Stimulated activated CD4-positive, alpha-beta T cell treated with anti-CD3 and anti-CD28 coated beads, Interleukin-4, amount 100 ng/mL, for 1 hour (primary cell): ENCODE data around the gene GGTA1.
"Not testable (repeated sequence)": the region's sequence is repeated elsewhere in the genome, so short reads cannot be mapped to it uniquely, and the experiment has no call there.

Experiments
- DNase-seq: peaks from one replicate; pipeline ENCODE4 v3.0.0-alpha.2; 2020

GGTA1 gene

GRCh38 chr9:121455527-121456239 lies 44.0 kb downstream of the GGTA1 start:
- DNase-seq, result no peak

- no peak for DNase-seq
Observed at GRCh38 chr9:121454972-121455371, 44.7 kb downstream of the GGTA1 start.

- no peak for DNase-seq
Observed at GRCh38 chr9:121453232-121453892, 46.3 kb downstream of the GGTA1 start.

GRCh38 chr9:121452085-121452484 lies 47.6 kb downstream of the GGTA1 start:
- no peak for DNase-seq

- no peak for DNase-seq
Observed at GRCh38 chr9:121451586-121451985, 48.1 kb downstream of the GGTA1 start.

- no peak for DNase-seq
Observed at GRCh38 chr9:121450241-121450640, 49.4 kb downstream of the GGTA1 start.

GRCh38 chr9:121449786-121450185 lies 49.9 kb downstream of the GGTA1 start:
- no peak for DNase-seq

GRCh38 chr9:121447321-121447834 lies 52.3 kb downstream of the GGTA1 start:
- DNase-seq, result no peak

GRCh38 chr9:121445986-121446385 lies 53.7 kb downstream of the GGTA1 start:
- DNase-seq, result no peak

GRCh38 chr9:121443981-121444380 lies 55.7 kb downstream of the GGTA1 start:
- DNase-seq, result no peak

- DNase-seq, result no peak
Observed at GRCh38 chr9:121441165-121441564, 58.5 kb downstream of the GGTA1 start.

- no peak for DNase-seq
Observed at GRCh38 chr9:121439711-121440664, 59.7 kb downstream of the GGTA1 start.

GRCh38 chr9:121439016-121439415 lies 60.6 kb downstream of the GGTA1 start:
- DNase-seq, result no peak

- no peak for DNase-seq
Observed at GRCh38 chr9:121437891-121438290, 61.8 kb downstream of the GGTA1 start.

GRCh38 chr9:121437046-121437445 lies 62.6 kb downstream of the GGTA1 start:
- DNase-seq, result not testable (repeated sequence)

GRCh38 chr9:121434969-121435368 lies 64.7 kb downstream of the GGTA1 start:
- DNase-seq, result no peak

GRCh38 chr9:121427899-121428298 lies 71.7 kb downstream of the GGTA1 start:
- no peak for DNase-seq

- no peak for DNase-seq
Observed at GRCh38 chr9:121424024-121424432, 75.6 kb downstream of the GGTA1 start.

GRCh38 chr9:121411993-121412392 lies 87.7 kb downstream of the GGTA1 start:
- DNase-seq, result no peak

- DNase-seq, result no peak
Observed at GRCh38 chr9:121405899-121406298, 93.7 kb downstream of the GGTA1 start.
